Measurements from ENCODE around the gene HK1.

DNA sequence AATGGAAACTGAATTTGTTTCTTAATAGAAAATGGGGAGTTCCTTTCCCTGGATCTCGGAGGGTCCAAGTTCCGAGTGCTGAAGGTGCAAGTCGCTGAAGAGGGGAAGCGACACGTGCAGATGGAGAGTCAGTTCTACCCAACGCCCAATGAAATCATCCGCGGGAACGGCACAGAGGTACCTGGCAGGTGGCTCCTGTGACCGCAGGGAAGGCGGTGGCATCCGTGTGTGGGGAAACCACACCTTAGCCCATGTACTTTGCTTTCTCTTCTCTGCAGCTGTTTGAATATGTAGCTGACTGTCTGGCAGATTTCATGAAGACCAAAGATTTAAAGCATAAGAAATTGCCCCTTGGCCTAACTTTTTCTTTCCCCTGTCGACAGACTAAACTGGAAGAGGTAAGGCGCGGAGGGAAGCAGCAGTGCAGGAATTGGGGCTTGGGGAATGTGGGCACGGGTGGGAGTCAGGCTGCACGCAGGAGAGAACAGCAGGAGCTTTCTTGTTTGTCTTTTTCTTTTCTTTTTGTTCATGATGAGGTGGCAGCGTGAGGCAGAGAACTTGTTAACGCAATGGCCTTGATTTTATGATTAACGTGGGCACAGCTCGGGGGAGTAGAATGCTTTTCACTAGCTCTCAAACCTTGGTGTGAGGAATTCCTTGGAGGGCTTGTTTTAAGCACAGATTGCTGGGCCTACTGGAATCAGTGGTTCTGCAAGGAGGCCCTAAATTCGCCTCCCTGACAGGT, 45.4 kb upstream of the HK1 start:
- TF ChIP-seq, protein P1, sequence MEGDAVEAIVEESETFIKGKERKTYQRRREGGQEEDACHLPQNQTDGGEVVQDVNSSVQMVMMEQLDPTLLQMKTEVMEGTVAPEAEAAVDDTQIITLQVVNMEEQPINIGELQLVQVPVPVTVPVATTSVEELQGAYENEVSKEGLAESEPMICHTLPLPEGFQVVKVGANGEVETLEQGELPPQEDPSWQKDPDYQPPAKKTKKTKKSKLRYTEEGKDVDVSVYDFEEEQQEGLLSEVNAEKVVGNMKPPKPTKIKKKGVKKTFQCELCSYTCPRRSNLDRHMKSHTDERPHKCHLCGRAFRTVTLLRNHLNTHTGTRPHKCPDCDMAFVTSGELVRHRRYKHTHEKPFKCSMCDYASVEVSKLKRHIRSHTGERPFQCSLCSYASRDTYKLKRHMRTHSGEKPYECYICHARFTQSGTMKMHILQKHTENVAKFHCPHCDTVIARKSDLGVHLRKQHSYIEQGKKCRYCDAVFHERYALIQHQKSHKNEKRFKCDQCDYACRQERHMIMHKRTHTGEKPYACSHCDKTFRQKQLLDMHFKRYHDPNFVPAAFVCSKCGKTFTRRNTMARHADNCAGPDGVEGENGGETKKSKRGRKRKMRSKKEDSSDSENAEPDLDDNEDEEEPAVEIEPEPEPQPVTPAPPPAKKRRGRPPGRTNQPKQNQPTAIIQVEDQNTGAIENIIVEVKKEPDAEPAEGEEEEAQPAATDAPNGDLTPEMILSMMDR (IDR thresholded peaks at IDR 0.05): no peak
- no peak for TF ChIP-seq POLR2A (IDR thresholded peaks at IDR 0.05)

Data from tibial nerve (tissue), 3 donors.